ENCODE results near the gene UAP1L1. TPM values are rescaled to one million over a fixed set of nuclear protein-coding genes. Genes with fewer than 3 reads are reported as not detected.

UAP1L1 gene
- polyA plus RNA-seq, 1 donor (not counting 4 experiments of a cell fraction or from before 2014, with no cell fraction given), result 2.7 TPM

GRCh38 chr9:137041124-137041523 lies 36.2 kb upstream of the UAP1L1 start:
- FAIRE-seq, result no peak
- Histone ChIP-seq H3K4me1 (ENCODE audit: control insufficient read depth, extremely low read depth, insufficient read depth, low read length) (peaks cover 11% of the 10 kb centered on the region), H3K4me3 (ENCODE audit: control insufficient read depth in 2 of 3, extremely low read depth in 1 of 3, insufficient read depth in 2 of 3, low read depth in 1 of 3, low read length in 3 of 3) (no peak overlapping the region)

GRCh38 chr9:137042751-137043727 lies 34.3 kb upstream of the UAP1L1 start:
- Histone ChIP-seq H3K4me3 (ENCODE audit: control insufficient read depth in 2 of 3, extremely low read depth in 1 of 3, insufficient read depth in 2 of 3, low read depth in 1 of 3, low read length in 3 of 3) (no peak overlapping the region), H3K9ac (ENCODE audit: control insufficient read depth, extremely low read depth, insufficient read depth, low read length) (no peak overlapping the region), H3K27ac (ENCODE audit: control insufficient read depth, insufficient read depth, low read length) (no peak overlapping the region), H3K79me2 (ENCODE audit: control insufficient read depth, insufficient read depth, low read length) (peaks cover 2% of the 10 kb centered on the region), H3K9me3 (ENCODE audit: control insufficient read depth, low read depth, low read length) (no peaks in the 10 kb centered on the region), H3K9me1 (ENCODE audit: control insufficient read depth, extremely low read depth, insufficient read depth, low read length) (no peaks in the 10 kb centered on the region), H3K36me3 (ENCODE audit: control insufficient read depth in 2 of 2, extremely low read depth in 1 of 2, insufficient read depth in 2 of 2, low read length in 2 of 2) (peaks cover 0 to 4% of the 10 kb centered on the region in 2 experiments), H2AFZ (ENCODE audit: control insufficient read depth, low read length) (no peak overlapping the region), H4K20me1 (ENCODE audit: control insufficient read depth, extremely low read depth, insufficient read depth, low read length) (peaks cover 6% of the 10 kb centered on the region), H3K27me3 (ENCODE audit: control insufficient read depth, extremely low read depth, insufficient read depth, low read length) (peaks cover 17% of the 10 kb centered on the region), H3K4me2 (ENCODE audit: control insufficient read depth, extremely low read depth, insufficient read depth, low read depth, low read length) (no peak overlapping the region), H3K4me1 (ENCODE audit: control insufficient read depth, extremely low read depth, insufficient read depth, low read length) (peaks cover 11% of the 10 kb centered on the region)
- dilution Hi-C loops (cut with MboI; ENCODE audit: extremely low pct_ligation_motif_present, low sequenced_read_pairs), result no loop called here
- no peak for FAIRE-seq
- DNase-seq (ENCODE audit: low read depth, low spot score), result no peak
- TF ChIP-seq CTCF (optimal IDR thresholded peaks at IDR 0.05 in 1 of 3, IDR thresholded peaks at IDR 0.05 in 1 of 3, conservative IDR thresholded peaks at IDR 0.05 in 1 of 3; ENCODE audit: extremely low read depth in 1 of 3, insufficient read depth in 2 of 3, low read length in 3 of 3) (no peak), EZH2 (IDR thresholded peaks at IDR 0.05; ENCODE audit: low read length) (no peak)

More at GRCh38 chr9:137041124-137041523, 36.2 kb upstream of the UAP1L1 start:
- TF ChIP-seq CTCF (optimal IDR thresholded peaks at IDR 0.05 in 1 of 3, IDR thresholded peaks at IDR 0.05 in 1 of 3, conservative IDR thresholded peaks at IDR 0.05 in 1 of 3; ENCODE audit: extremely low read depth in 1 of 3, insufficient read depth in 2 of 3, low read length in 3 of 3), result no peak
- no peak for TF ChIP-seq EZH2 (IDR thresholded peaks at IDR 0.05; ENCODE audit: low read length)
- Histone ChIP-seq H4K20me1 (ENCODE audit: control insufficient read depth, extremely low read depth, insufficient read depth, low read length) (peaks cover 6% of the 10 kb centered on the region), H3K9me1 (ENCODE audit: control insufficient read depth, extremely low read depth, insufficient read depth, low read length) (no peaks in the 10 kb centered on the region), H3K9ac (ENCODE audit: control insufficient read depth, extremely low read depth, insufficient read depth, low read length) (no peak overlapping the region), H3K79me2 (ENCODE audit: control insufficient read depth, insufficient read depth, low read length) (peaks cover 2% of the 10 kb centered on the region), H3K36me3 (ENCODE audit: control insufficient read depth in 2 of 2, extremely low read depth in 1 of 2, insufficient read depth in 2 of 2, low read length in 2 of 2) (peaks cover 0 to 4% of the 10 kb centered on the region in 2 experiments), H3K27ac (ENCODE audit: control insufficient read depth, insufficient read depth, low read length) (no peak overlapping the region), H2AFZ (ENCODE audit: control insufficient read depth, low read length) (no peak overlapping the region), H3K4me2 (ENCODE audit: control insufficient read depth, extremely low read depth, insufficient read depth, low read depth, low read length) (no peak overlapping the region), H3K27me3 (ENCODE audit: control insufficient read depth, extremely low read depth, insufficient read depth, low read length) (peaks cover 17% of the 10 kb centered on the region), H3K9me3 (ENCODE audit: control insufficient read depth, low read depth, low read length) (no peaks in the 10 kb centered on the region)
- dilution Hi-C loops (cut with MboI; ENCODE audit: extremely low pct_ligation_motif_present, low sequenced_read_pairs), result no loop called here
- DNase-seq (ENCODE audit: low read depth, low spot score), result no peak

All from keratinocyte (primary cell).